ENCODE results near the gene DDX11. TPM values are rescaled to one million over a fixed set of nuclear protein-coding genes. Genes with fewer than 3 reads are reported as not detected.
"Not testable (repeated sequence)": the region's sequence is repeated elsewhere in the genome, so short reads cannot be mapped to it uniquely, and the experiment has no call there.

Gene DDX11
- total RNA-seq, 8 experiments from 2014 or later: 4.0 to 58.5 (median 35.4) TPM

DNA sequence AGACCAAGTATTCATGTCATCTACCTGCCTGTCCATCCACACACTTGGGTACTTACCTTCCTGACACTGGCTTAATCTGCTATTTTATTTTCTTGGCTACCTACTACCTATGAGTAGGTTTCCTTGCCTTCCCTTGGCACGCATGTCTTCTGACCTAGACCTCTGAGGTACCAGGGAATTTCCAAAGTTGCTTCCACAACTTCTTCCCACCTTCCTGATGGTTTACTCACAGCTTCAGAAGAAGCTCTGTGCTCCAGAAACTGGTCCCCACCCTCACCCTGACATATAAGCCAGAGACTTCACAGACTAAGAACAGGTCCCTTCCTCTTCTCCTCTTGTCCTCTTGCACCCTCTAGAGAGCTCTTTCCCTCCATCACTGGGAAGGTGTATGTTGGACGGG, 35.7 kb upstream of the DDX11 start:
- no peak overlapping the region for H3K27ac ChIP-seq
- in situ Hi-C loops (cut with MboI; ENCODE audit: low pct_unique_long_range_greater_than_20kb in 2 of 9, low sequenced_read_pairs in 9 of 9, unreplicated experiment in 9 of 9): no loop called here
- 14 to 100% (median 80%) methylated on average over 1 to 2 of the region's 2 CpGs; no CpG with 5 or more reads in 3 of the 10 experiments for WGBS, 10 experiments
- peak in 2 of 8 experiments; percentile 18 to 45 for ATAC-seq (replicated peaks in 6 of 8)
- no peak overlapping the region for H3K4me3 ChIP-seq
- H3K4me1 ChIP-seq (replicated peaks in 1 of 2): no peaks in the 10 kb centered on the region

DNA sequence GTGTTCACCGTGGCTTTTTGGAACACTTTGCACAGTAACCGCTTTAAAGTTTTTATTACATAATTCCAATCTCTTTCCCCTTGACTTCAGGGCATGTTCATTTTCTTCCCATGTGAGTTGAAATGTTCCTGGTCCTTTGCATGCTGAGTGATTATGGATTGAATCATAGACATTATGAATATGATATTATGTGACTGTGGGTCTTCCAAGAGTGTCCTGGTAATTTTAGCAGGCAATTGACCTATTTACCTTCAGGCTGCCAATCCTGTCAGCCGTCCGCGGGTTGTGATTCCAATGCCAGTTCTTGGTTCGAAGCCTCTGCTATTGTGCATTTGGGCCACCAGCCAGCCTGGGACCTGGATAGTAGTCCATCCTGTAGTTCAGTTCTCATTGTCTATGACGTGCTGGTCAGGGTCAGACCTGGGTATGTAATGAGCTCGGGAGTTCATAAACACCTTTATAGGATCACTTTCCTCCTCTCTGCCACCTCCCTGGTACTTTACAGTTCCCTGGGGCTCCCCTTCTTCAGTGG, 32.6 kb upstream of the DDX11 start:
- Histone ChIP-seq H3K27ac (no peak overlapping the region), H3K4me1 (replicated peaks in 1 of 2) (no peaks in the 10 kb centered on the region), H3K4me3 (no peak overlapping the region)
- ATAC-seq (replicated peaks in 6 of 8): peak in 1 of 8 experiments; percentile 36
- 54 to 94% (median 84%) methylated on average over 2 to 8 of the region's 8 CpGs for WGBS, 10 experiments
- in situ Hi-C loops (cut with MboI; ENCODE audit: low pct_unique_long_range_greater_than_20kb in 2 of 9, low sequenced_read_pairs in 9 of 9, unreplicated experiment in 9 of 9): no loop called here

DNA sequence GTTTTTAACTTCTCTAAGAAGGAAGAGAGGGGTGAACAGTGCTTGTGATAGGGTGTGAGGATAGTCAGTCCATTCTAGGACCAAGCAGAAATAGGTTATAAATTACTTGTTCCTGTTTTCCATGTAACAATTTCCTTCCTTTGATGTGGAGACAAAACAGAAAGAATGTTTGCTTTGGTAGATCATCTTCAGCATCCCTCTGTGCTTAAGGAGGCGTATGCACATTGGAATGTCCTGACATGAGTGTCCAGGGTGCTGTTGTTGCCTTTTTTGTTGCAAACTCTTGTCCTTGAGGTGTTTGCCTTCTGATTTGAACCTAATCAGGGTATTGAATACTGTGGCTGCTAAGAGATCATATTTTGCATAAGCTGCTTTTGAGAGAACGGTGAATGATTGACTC, 23.5 kb upstream of the DDX11 start:
- H3K4me3 ChIP-seq; H3K4me1 ChIP-seq (replicated peaks in 1 of 2); ATAC-seq (replicated peaks in 6 of 8); H3K27ac ChIP-seq; in situ Hi-C loops (cut with MboI; ENCODE audit: low pct_unique_long_range_greater_than_20kb in 2 of 9, low sequenced_read_pairs in 9 of 9, unreplicated experiment in 9 of 9): not testable (repeated sequence)
- WGBS, 10 experiments: 100% methylated on average over 1 of the region's 2 CpGs; no CpG with 5 or more reads in 7 of the 10 experiments

DNA sequence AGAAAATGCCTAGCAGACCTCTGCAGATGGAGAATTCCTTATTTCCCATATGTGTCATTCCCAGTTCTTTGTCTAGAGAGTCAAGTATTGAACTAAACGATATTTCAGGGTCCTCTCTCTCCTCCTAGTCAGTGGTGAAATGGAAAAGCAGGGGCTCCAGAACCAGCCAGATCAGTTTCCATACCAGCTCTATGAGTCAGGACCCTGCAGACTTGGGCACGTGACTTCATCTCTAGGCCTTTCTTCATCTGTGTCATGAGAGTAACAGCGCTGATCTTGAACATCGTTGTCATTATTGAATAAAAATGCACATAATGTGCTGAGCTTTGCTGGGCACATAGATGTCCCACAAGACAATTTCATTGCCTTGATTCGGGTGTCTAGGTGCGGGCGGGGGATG, 23.1 kb upstream of the DDX11 start:
- peak in 1 of 8 experiments; percentile 23 for ATAC-seq (replicated peaks in 6 of 8)
- H3K27ac ChIP-seq; in situ Hi-C loops (cut with MboI; ENCODE audit: low pct_unique_long_range_greater_than_20kb in 2 of 9, low sequenced_read_pairs in 9 of 9, unreplicated experiment in 9 of 9); H3K4me1 ChIP-seq (replicated peaks in 1 of 2); H3K4me3 ChIP-seq: not testable (repeated sequence)
- 80 to 94% methylated on average over 1 to 3 of the region's 7 CpGs; no CpG with 5 or more reads in 8 of the 10 experiments for WGBS, 10 experiments

DNA sequence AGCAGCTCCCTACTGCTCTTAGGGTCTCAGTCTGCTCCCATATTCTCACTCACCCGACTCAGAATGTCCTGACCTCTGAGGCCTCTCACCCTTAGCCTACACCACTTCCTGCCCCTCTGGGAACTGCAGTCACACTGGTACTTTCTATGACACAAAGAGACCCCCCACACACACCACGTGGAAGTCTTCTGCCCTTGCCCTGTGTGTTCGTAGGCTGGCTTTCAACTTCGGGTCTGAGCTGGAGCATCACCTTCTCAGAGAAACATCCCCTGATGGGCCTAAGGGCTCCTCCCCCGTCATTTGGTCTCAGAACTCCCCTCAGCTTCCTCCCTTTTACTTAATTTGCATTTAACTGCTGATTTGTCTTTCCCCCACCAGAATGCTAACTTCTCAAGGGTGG, 22.0 kb upstream of the DDX11 start:
- in situ Hi-C loops (cut with MboI; ENCODE audit: low pct_unique_long_range_greater_than_20kb in 2 of 9, low sequenced_read_pairs in 9 of 9, unreplicated experiment in 9 of 9); ATAC-seq (replicated peaks in 6 of 8): not testable (repeated sequence)

DNA sequence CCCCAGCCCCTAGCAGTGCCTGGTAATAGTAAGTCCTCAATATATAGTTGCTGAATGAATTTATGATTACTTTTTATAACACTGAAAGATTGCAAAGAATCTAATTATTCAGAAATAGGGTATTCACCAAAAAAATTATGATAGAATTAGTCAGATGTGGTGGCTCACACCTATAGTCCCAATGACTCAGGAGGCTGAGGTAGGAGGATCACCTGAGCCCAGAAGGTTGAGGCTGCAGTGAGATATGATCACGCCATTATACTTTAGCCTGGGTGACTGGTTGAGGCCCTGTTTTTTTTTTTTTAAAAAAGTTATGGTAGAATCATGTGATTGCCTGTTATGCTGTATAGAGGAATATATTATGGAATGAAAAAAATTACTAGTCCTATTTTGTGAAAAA, 21.5 kb upstream of the DDX11 start:
- not testable (repeated sequence) for H3K4me3 ChIP-seq

More for the DNA sequence above, 22.0 kb upstream of the DDX11 start:
- WGBS, 10 experiments: 21 to 100% (median 80%) methylated on average over 1 to 4 of the region's 5 CpGs; no CpG with 5 or more reads in 5 of the 10 experiments
- H3K4me3 ChIP-seq; H3K4me1 ChIP-seq (replicated peaks in 1 of 2); H3K27ac ChIP-seq: not testable (repeated sequence)

DNA sequence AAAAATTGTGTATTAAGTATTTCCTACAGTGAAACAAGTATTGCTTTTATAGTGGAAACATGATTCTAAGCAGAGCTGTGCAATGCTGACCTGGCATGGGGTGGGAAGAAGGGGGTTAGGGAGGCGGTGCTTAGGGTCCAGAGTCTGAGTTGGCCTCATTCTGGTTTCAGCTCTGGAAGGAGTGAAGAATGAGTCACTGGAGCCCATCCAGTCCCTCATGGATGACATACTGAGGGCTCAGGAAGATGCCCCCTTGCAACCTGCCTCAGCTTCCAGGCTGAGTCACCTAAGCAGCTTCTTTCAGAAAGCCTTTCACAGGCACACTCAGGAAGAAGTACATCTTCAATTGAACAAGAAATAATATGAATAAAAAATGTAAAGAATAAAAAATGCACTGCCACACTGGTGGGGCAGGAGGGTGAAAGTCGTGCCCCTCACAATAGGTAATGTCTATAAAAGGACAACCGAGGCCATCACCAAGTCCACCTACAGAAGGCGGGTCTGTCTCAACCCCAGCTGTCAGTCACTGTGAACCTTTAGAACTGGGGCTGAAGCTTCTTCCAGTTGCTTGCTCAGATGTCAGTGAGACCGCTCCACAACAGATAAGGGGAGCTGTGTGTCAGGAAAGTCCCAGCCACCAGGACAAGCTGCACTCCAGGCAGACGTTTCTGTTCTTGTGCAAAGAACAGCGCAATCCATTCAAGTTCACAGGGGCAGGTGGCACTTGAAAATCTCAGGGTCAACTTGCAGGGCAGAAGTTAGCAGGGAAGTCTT, 20.8 kb upstream of the DDX11 start:
- H3K4me1 ChIP-seq (replicated peaks in 1 of 2); H3K4me3 ChIP-seq; in situ Hi-C loops (cut with MboI; ENCODE audit: low pct_unique_long_range_greater_than_20kb in 2 of 9, low sequenced_read_pairs in 9 of 9, unreplicated experiment in 9 of 9); H3K27ac ChIP-seq: not testable (repeated sequence)
- peak in 6 of 8 experiments; percentile 69 to 99 (median 99) for ATAC-seq (replicated peaks in 6 of 8)
- no CpG with 5 or more reads among the region's 7 CpGs for WGBS, 10 experiments

More for the DNA sequence above, 21.5 kb upstream of the DDX11 start:
- ATAC-seq (replicated peaks in 6 of 8); H3K4me1 ChIP-seq (replicated peaks in 1 of 2); in situ Hi-C loops (cut with MboI; ENCODE audit: low pct_unique_long_range_greater_than_20kb in 2 of 9, low sequenced_read_pairs in 9 of 9, unreplicated experiment in 9 of 9); H3K27ac ChIP-seq: not testable (repeated sequence)
- 75 to 100% (median 100%) methylated on average over 1 of the region's 1 CpG; no CpG with 5 or more reads in 2 of the 10 experiments for WGBS, 10 experiments

DNA sequence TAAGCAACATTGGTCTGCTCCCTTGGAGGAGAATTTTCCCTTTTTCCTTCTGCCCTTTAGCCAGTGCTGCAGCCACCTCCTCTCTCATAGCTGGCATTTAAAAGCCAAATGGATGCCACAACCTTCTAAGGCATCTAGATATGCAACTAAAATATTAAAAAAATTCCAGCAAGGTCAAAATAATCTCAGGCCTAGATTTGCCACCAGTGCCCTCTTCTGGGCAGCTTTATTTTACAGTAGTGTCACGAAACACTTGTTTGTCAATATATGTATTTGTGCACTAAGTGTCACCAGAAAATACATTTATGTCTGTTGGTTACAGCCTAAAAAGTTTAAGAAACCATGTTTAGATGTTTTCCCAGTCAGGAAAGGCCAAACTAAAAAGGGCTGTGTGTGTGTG, 19.7 kb upstream of the DDX11 start:
- in situ Hi-C loops (cut with MboI; ENCODE audit: low pct_unique_long_range_greater_than_20kb in 2 of 9, low sequenced_read_pairs in 9 of 9, unreplicated experiment in 9 of 9); H3K27ac ChIP-seq; H3K4me1 ChIP-seq (replicated peaks in 1 of 2); H3K4me3 ChIP-seq: not testable (repeated sequence)
- ATAC-seq (replicated peaks in 6 of 8): peak in 3 of 8 experiments; percentile 37 to 49 (median 47)
- 60 to 71% (median 67%) methylated on average over 1 of the region's 1 CpG; no CpG with 5 or more reads in 7 of the 10 experiments for WGBS, 10 experiments

DNA sequence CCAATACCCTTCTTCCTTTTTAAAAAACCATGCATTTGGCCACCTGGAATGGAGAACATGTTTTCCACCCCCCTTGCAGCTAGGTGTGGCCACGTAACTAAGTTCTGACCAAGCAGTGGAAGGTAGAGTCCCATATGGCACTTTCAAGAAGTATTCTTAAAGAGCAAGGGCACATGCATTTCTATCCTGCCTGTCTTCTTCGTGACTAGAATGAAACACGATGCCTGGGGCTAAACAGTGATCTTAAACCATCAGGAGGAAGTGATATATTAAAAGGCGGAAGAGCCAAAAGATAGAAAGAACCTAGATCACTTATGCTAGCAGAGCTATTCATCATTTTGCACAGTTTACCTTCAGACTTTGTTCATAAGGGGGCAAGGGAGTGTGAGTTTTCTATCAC, 16.0 kb upstream of the DDX11 start:
- WGBS, 10 experiments: 67 to 100% (median 88%) methylated on average over 1 to 4 of the region's 4 CpGs; no CpG with 5 or more reads in 4 of the 10 experiments

DNA sequence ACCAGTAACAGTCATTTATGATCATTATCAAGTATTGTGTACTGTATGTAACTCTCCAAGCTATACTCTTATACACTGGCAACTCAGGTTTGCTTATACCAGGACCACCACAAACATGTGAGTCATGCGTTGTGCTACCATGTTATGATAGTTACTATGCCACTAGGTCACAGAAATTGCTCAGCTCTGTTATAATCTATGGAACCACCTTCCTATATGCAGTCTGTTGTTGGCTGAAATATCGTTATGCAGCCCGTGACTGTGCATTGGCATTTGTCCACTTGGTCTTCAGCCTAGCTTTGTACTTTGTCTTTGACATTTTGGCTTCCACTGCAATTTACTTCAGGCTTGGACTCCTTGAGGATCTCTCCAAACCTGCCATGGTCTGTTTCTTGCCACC, 7.5 kb upstream of the DDX11 start:
- in situ Hi-C loops (cut with MboI; ENCODE audit: low pct_unique_long_range_greater_than_20kb in 2 of 9, low sequenced_read_pairs in 9 of 9, unreplicated experiment in 9 of 9); ATAC-seq (replicated peaks in 6 of 8); H3K4me1 ChIP-seq (replicated peaks in 1 of 2); H3K27ac ChIP-seq; H3K4me3 ChIP-seq: not testable (repeated sequence)
- 80% methylated on average over 1 of the region's 3 CpGs; no CpG with 5 or more reads in 9 of the 10 experiments for WGBS, 10 experiments

More for the DNA sequence above, 16.0 kb upstream of the DDX11 start:
- Histone ChIP-seq H3K4me1 (replicated peaks in 1 of 2) (peaks cover 0 to 16% of the 10 kb centered on the region in 2 donors), H3K4me3 (no peak overlapping the region), H3K27ac (no peak overlapping the region)
- no peak for ATAC-seq (replicated peaks in 6 of 8)
- in situ Hi-C loops (cut with MboI; ENCODE audit: low pct_unique_long_range_greater_than_20kb in 2 of 9, low sequenced_read_pairs in 9 of 9, unreplicated experiment in 9 of 9): no loop called here

DNA sequence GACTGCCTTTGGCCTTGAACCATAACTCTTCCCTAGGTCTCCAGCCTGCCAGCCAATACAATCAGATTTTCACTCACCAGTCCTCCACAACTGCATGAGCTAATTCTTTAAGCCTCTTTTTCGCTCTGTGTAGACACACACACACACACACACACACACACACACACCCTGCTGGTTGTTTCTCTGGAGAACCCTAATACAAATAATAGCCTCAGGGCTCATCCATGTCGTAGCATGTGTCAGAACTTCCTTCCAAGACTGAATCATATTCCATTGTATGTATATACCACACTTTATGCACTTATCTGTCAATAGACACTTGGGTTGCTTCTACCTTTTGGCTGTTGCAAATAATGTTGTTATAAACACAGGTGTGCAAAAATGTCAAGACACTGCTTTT, 6.0 kb upstream of the DDX11 start:
- H3K4me3 ChIP-seq; H3K27ac ChIP-seq; in situ Hi-C loops (cut with MboI; ENCODE audit: low pct_unique_long_range_greater_than_20kb in 2 of 9, low sequenced_read_pairs in 9 of 9, unreplicated experiment in 9 of 9); H3K4me1 ChIP-seq (replicated peaks in 1 of 2): not testable (repeated sequence)
- ATAC-seq (replicated peaks in 6 of 8): peak in 3 of 8 experiments; percentile 50 to 82 (median 77)
- 14 to 100% (median 72%) methylated on average over 1 to 2 of the region's 2 CpGs; no CpG with 5 or more reads in 6 of the 10 experiments for WGBS, 10 experiments

DNA sequence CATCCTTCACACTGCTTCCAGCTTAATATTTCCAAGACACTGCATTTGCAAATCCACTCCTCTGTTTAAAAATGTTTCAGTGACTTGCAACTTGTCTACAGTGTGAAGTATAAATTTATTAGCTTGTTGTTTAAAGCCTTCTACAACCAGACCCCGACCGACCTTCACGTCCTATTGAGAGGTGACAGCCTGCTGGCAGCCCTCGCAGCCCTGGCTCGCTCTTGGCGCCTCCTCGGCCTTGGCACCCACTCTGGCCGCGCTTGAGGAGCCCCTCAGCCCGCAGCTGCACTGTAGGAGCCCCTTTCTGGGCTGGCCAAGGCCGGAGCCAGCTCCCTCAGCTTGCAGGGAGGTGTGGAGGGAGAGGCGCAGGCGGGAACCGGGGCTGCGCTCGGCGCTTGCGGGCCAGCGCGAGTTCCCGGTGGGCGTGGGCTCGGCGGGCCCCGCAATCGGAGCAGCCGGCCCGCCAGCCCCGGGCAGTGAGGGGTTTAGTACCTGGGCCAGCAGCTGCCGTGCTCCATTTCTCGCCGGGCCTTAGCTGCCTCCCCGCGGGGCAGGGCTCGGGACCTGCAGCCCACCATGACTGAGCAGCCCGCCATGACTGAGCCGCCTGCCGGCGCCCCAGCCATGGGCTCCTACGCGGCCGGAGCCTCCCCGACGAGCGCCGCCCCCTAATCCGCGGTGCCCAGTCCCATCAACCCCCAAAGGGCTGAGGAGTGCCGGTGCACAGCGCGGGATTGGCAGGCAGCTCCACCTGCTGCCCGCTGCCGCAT, 2.5 kb upstream of the DDX11 start:
- H3K4me1 ChIP-seq (replicated peaks in 1 of 2); H3K4me3 ChIP-seq; ATAC-seq (replicated peaks in 6 of 8); H3K27ac ChIP-seq; in situ Hi-C loops (cut with MboI; ENCODE audit: low pct_unique_long_range_greater_than_20kb in 2 of 9, low sequenced_read_pairs in 9 of 9, unreplicated experiment in 9 of 9): not testable (repeated sequence)
- WGBS, 10 experiments: no CpG with 5 or more reads among the region's 53 CpGs

DNA sequence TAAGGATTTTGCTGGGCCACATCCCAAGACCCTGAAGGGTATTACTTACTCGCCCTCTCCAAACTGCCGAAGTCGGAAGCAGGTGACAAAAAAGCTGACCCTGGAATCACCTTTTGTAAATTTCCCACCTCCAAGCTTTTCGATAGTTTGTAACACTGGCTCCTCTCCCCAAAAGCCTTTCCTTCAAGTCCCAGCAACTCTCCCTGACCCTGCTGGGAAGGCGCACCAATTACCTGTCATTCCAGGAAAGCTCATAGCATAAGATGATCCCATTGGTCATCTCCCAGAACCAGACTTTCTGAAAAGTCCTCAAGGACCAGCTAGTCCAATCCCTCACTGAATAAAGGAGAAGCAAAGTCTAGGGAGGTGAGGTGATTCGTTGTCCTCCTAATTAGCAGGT, 698 bp upstream of the DDX11 start:
- 73 to 100% (median 80%) methylated on average over 1 to 4 of the region's 6 CpGs; no CpG with 5 or more reads in 5 of the 10 experiments for WGBS, 10 experiments
- in situ Hi-C loops (cut with MboI; ENCODE audit: low pct_unique_long_range_greater_than_20kb in 2 of 9, low sequenced_read_pairs in 9 of 9, unreplicated experiment in 9 of 9); ATAC-seq (replicated peaks in 6 of 8); H3K4me1 ChIP-seq (replicated peaks in 1 of 2); H3K27ac ChIP-seq: not testable (repeated sequence)
- peak overlapping the region; percentile 33 to 91 (median 58) for H3K4me3 ChIP-seq
